GM21786 (cell line): ENCODE data around the gene LYPD6B.

Source experiments
- ATAC-seq: cut with Tn5 transposase; IDR thresholded peaks from one replicate; pipeline ENCODE4 v1.9.1; 2021; ENCODE audit not compliant: unreplicated experiment

LYPD6B gene

DNA sequence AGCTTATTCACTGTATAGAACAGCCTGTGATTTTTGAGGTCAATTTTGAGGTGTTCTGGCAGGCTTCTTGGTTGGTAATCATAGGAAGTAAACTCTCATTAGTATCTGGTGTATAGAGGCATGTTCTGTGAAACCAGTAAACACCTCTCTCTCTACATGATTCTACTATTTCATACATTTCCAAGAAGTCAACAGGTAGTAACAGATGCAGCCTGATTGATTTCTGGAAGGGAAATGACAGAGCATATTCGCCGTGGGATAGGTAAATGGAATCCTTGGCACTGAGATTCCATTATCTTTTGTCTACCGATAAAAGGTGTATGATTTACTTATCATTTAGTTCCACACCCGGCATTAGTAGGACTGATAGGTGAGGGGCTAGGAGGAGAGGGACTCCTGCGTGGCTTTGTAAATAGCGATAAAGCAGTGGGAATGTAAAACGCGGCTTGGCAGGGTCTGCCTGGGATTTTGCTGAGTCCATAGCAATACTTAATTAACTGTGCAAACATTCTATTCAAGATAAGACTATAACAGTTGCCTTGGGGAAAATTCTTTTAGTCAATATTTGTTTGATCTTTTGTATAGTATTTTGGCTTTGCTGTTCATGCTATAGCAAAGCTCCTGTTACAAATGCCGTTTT, 32.3 kb downstream of the LYPD6B start:
- no peak for ATAC-seq

GRCh38 chr2:149075105-149075504, 36.6 kb downstream of the LYPD6B start:
- ATAC-seq: no peak

DNA sequence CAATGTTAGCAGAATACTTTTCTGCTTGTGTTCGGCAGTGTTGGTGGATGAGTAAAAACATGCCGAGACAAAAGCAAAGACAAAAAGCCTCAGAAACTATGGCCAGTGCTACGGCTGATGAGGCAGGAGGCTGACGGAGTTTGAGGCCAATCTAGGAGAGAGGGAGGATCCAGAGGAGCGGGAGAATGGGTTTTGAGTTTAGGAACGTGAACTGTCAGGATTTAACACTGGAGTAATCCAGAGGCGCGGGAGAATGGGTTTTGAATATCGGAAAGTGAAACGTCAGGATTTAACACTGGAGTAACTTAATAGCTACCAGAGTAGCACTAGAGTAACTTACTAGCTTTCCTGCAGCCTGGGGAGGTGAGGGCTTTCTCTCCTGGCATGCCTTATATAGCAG, 37.4 kb downstream of the LYPD6B start:
- ATAC-seq: no peak

DNA sequence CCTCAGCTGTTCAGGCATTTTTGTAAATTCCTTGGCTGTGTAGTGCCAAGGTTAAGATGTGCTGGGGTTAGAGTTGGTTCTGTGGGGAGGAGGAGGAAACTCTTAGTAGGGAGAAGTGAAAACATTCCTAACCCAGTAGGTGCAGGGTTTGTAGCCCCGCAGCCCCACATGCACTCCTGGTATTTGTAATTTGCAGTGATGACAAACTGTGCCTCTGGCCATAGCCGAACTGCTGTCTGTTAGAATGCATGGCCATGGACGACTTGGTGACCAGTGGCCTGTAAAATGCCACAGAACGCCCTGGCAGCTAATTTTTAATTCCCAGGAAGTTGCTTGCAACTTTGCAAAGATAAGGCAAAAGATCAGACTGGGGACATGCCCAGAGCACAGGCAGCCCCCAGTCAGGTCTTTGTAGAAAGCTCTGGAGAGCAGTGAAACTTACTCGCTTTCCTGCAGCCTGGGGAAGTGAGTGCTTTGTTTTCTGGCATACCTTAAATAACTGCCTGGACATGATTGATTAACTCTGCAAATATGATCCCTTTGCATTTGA, 38.4 kb downstream of the LYPD6B start:
- no peak for ATAC-seq

DNA sequence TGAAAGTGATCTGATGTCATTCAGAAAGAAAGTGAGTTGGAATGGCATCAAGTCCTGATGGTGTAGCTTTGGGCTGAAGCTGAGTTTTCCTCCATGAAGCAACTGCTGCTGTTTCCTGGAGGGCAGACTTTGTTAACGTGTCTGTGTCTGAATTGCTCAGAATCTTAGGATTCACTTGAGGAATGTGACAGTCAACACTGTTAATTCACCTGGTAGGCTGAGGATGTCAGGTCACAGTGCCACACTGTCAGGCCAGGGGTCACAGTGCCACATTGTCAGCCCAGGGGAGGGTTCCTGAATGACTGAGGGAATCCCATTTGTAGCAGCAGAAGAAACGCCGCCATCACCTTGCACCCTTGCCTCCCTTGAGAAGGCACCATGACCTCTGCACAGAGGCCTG, 39.4 kb downstream of the LYPD6B start:
- no peak for ATAC-seq

DNA sequence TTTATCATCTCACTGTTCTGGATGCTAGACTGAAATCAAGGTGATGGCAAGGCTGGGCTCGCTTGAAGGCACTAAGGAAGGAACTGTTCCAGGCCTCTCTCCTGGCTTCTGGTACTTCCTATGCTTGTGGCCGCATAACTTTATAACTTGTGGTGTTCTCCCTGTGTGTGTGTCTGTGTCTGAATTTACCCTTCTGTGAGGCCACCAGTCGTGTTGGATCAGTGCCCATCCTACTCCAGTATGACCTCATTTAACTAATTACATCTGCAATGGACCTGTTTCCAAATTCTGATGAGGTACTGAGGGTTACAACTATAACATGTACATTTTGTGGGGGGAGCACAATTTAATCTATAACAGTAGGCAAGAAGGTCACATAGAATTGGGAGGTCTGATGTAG, 41.6 kb downstream of the LYPD6B start:
- ATAC-seq: no peak

DNA sequence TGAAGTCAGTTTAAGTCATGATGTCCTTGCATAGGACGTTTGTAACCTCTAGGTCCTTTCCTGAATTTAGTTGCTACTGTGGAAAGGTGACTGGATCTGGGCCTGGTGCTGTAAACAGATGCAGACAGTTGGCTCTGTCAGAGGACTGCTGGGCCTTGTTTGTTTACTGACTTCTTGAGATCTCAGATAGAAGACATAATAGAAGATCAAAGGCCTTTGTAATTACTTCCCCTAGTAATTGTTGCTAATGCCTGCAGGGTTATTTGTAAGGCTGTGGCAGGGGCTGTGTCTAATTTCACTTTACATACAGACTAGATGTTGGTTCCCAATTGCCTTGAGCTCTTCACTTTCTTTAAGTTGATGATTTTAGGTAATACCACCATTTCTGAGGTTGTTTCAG, 42.5 kb downstream of the LYPD6B start:
- no peak for ATAC-seq

DNA sequence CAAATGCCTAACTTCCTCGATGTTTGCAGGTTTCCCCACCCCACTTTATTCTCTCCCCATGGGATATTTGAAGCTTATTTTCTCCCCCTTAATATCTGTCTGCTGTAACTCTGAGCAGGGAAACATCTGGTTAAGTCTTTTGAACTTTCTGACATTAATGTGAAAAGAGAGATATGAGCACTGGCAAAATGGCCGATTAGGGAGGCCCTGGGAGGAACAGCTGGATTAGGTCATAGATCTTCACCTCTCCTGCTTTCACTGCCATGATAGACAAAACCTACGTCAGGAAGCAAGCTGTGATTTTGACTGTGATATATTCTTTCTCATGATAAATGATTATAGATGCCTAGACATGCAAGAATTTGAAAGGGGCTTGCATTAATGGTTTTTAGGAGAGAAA, 43.6 kb downstream of the LYPD6B start:
- no peak for ATAC-seq

DNA sequence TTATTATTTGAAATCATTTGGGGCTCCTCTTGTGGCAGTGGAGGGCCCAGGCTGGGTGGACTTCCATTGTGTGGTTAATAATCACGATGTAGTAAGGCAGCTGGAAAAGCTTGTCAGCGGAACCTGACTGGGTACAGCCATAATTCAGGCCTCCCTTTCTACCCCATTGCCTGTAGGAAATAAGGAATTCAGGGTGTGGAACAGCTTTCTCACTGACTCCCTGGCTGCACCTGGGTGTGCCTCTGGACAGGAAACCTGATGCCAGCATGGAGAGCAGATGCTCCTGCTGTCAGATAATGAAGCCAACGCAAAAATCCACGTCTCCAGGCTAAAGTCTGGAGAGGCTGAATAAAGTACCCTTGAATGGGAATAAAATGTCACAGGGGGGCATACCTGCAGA, 44.2 kb downstream of the LYPD6B start:
- no peak for ATAC-seq

DNA sequence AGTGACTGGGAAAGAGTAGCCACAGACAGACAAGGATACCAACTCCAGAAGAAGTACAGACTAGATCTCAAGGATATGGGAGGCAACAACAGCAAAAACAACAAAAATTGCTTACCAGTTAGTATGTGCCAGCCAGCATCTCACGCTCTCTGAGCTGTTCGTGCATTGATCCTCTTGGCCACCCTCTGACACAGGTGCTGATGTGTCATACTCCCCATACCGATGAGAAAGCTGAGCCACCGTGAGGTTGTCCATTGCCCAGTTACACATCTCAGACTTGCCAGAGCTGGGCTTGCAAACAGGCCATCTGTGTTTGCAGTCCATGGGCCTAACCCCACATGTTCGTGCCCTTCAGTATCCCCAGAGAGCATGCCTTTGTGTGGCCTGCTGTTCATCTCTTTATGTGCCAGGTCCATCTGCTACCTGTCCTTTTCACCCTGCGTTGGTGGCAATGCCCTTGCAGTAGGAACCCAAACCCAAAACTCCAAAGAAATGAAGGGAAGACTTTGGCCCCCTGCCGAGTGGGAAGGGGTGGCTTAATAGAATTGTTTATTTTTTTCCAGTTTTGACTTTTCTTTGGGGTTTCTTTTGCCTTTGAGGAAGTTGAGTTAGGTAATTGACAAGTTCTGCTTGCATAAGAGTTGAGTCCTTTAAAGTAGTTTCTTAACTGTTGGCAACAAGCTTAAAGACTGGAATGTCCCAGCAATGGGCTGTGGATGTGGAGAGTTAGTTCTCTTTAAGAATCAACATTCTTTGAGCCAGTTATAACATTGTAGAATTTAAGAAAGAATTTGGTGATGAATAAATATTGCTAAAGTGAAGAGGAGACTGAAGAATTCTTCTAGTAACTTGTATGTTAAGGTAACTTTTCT, 46.7 kb downstream of the LYPD6B start:
- no peak for ATAC-seq

- no peak for ATAC-seq
Measured at GRCh38 chr2:149087751-149088150, 49.3 kb downstream of the LYPD6B start.

- no peak for ATAC-seq
Measured at GRCh38 chr2:149089068-149089467, 50.6 kb downstream of the LYPD6B start.

DNA sequence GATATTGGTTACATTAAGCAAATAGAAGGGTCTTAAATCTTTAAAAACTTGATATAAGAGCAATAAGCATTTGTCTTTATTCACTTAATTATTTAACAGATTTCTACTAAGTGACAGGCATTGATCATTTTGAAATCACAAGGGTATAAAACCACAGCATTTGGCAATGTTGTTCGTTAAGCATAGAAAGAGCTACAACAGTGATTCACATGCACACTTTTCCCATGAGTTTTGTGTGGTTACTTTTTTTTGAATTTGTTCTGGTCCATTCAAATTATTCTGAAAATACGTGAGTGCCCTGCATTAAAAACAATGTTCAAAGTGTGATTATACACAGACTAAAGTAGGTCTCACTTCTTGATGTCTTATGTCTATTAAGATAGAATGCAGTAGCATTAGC, 52.2 kb downstream of the LYPD6B start:
- ATAC-seq: no peak

DNA sequence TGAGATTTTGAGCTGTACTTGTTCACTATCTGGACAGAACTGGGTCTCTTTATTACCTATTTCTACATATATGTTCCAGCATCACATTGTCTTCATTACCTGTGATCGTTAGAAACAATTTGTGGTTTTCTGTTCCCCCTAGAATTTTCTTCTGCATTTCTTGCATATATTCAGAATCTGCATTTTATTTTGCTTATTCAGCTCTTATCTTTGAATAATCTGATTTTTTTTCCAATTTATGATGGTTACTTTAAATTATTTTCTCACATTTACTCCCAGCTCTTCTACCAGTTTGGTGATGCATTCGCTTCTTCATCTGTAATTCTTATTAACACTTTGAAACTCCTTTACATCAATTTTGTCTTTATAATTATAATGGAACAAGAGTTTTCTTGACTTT, 55.1 kb downstream of the LYPD6B start:
- no peak for ATAC-seq

- no peak for ATAC-seq
Measured at GRCh38 chr2:149094217-149095015, 55.9 kb downstream of the LYPD6B start.

- no peak for ATAC-seq
Measured at GRCh38 chr2:149098701-149099100, 60.2 kb downstream of the LYPD6B start.

DNA sequence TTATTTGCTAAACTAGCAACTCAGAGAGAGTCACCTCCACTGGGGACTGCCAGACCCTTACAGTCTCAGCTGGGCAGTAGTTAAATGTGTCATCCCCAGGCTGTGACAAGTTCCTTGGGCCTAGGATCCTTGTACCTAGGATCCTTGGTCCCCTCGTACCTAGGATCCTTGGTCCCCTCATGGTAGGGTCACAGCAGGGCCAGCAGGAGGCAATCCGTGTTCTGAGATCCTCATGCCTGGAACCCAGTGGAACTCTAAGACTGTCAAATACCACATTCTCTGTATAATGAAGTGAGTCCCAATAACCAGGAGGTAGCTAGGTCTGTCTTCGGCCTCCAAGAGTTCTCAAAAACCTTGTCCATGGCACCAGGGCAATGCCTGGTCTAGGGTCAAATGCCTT, 60.8 kb downstream of the LYPD6B start:
- ATAC-seq: no peak

- no peak for ATAC-seq
Measured at GRCh38 chr2:149100739-149101699, 62.5 kb downstream of the LYPD6B start.

DNA sequence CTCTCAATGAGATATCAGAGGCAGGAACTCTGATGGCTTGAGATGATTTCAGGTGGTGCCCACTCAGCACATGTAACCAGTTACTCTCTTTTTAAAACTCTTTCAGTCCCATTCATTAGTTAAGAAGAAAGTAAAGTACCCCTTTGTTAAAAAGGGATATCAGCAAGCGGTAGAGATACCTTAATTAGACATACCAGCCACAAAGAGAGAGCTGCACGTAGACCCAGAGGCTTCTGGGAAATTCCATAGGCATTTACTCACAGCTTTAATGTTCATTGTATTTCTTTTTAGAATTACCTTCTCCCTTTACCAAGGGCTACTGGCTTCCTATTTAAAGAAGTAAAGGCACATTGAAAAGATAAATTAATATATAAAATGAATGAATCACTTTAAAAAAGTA, 63.3 kb downstream of the LYPD6B start:
- no peak for ATAC-seq

DNA sequence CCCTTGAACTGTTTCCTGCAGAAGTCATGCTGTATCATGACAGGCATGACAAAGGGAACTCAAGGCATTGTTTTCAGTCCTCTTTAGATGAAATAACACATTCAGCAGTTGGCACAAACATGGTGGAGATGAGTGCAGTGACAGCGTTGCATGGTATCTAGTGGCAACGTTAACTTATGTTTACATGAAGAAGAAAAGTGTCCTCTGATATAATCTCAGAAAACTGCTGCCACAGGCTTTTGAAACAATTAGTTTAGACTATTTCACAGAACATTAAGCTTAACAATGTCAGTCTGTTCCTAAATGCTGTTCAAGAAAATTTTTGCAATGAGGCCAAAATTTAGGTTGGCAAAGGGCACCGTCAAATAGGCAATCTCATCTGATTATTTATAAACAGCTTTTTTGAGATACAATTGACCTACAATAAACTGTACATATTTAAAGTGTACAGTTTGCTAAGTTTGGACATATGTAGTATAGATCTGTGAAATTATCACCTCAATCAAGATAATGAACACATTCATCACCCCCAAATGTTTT, 64.7 kb downstream of the LYPD6B start:
- ATAC-seq: no peak
